Naive thymus-derived CD8-positive, alpha-beta T cell (primary cell): ENCODE results near the gene AGO3. TPM values are rescaled to one million over a fixed set of nuclear protein-coding genes. Genes with fewer than 3 reads are reported as not detected.

Experiments
- ATAC-seq, 2 donors: fragments of 150-1000 bp; cut with Tn5 transposase in 1 of 2; sonication (Bioruptor Pico), chemical (Tn5 transposase) in 1 of 2; 1 replicate in 1 of 2; 2 replicates in 1 of 2; pipeline ENCODE4 v1.10.0; 2021; ENCODE audit warnings: mild to moderate bottlenecking in 2 of 2, moderate library complexity in 2 of 2
- POLR2A ChIA-PET: fragments of 350-600 bp; sonication (Branson Sonifier 250); formaldehyde crosslinking; loops from one replicate; lab custom pipeline; 2021; ENCODE audit warnings: antibody characterized with exemption; lab: Charles Lee
- DNase-seq, 10 donors: peaks; one replicate each; pipeline versions ENCODE4 v3.0.0 to v3.0.0-alpha.2; 2020 to 2022
- H3K27ac Mint-ChIP-seq, 10 donors: one replicate each; pipeline ENCODE4 v1.8.0; 2020 to 2022; ENCODE audit warnings: mild to moderate bottlenecking in 10 of 10, mixed read lengths in 10 of 10, moderate library complexity in 4 of 10, inconsistent platforms in 1 of 10
- H3K27me3 Mint-ChIP-seq, 5 donors: one replicate each; pipeline ENCODE4 v1.8.0; 2021 to 2022; ENCODE audit warnings: mixed read lengths in 5 of 5
- H3K36me3 Mint-ChIP-seq, 3 donors: one replicate each; pipeline ENCODE4 v1.8.0; 2020 to 2022; ENCODE audit warnings: mixed read lengths in 3 of 3, mild to moderate bottlenecking in 2 of 3, inconsistent platforms in 1 of 3
- H3K4me1 Mint-ChIP-seq, 4 donors: one replicate each; pipeline ENCODE4 v1.8.0; 2021 to 2022; ENCODE audit warnings: mixed read lengths in 4 of 4
- H3K4me3 Mint-ChIP-seq, 10 donors: one replicate each; pipeline ENCODE4 v1.8.0; 2020 to 2022; ENCODE audit warnings: mild to moderate bottlenecking in 10 of 10, mixed read lengths in 10 of 10, moderate library complexity in 6 of 10, inconsistent platforms in 1 of 10
- H3K9me3 Mint-ChIP-seq, 9 donors: one replicate each; pipeline ENCODE4 v1.8.0; 2020 to 2022; ENCODE audit warnings: mixed read lengths in 9 of 9, mild to moderate bottlenecking in 3 of 9, inconsistent platforms in 1 of 9, moderate library complexity in 1 of 9
- polyA plus RNA-seq, 3 donors: library from polyadenylated mRNA; unstranded; fragments of 300-500 nt; fragmentation: Illumina TruSeq; gene quantifications; one replicate each; pipeline ENCODE4 v1.2.3, GENCODE V29; 2021
- total RNA-seq, 8 experiments: library from RNA in 2 of 8; stranded (reverse) in 2 of 8; gene quantifications; one replicate each; pipeline ENCODE4 v1.2.3 and lab custom pipeline; 2021 to 2026

Gene AGO3
- total and polyA plus RNA-seq, 5 experiments from 2014 or later = 5.7 to 40.8 (median 16.8) TPM

DNA sequence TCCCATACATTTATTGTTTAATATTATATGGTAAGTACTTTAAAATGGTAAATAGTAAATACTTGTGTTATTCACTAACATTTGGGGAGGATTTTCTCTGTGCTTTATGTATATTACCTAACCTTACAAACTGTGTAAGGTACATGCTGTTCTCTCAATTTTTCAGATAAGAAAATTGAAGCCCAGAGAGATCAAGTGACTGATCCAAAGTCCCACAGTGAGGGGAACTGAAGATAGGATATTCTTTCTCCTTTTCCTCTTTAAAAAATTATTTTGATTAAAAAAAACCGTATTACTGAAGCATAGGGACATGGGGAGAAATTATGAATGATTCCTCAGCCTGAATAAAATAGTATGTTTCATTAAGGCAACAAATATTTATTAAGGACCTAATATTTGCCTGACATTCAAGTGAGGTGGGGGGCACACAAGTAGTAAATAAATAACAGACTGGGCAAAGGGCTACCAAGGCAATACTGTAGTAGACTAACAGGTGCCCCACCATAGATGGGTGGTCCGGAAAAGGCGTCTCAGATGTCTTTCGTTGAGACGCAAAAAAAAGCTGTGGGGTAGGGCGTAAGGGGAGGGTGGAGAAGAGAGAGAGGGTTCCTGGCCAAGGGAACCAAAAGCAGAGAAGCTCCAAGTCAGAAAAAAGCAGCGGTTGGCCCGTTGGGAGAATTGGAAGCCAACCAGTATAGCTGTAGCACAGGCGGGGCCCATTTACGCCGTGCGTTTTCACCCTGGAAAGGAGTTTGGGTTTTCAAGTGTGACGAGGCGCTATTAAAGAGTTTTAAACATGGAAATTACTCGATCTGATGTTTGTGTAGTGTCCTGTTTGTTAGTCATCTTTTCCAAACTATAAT lies 944 bp upstream of the AGO3 start:
- Mint-ChIP-seq H3K27me3 (no peaks in the 10 kb centered on the region), H3K36me3 (no peaks in the 10 kb centered on the region), H3K9me3 (no peaks in the 10 kb centered on the region), H3K4me3 (peak overlapping the region; percentile 85 to 97 (median 92)), H3K27ac (peak overlapping the region; percentile 94 to 99 (median 98)), H3K4me1 (peaks cover 6 to 37% (median 33%) of the 10 kb centered on the region in 4 donors)
- ATAC-seq (peak; percentile 14 to 18), DNase-seq (peak in 9 of 10 donors; percentile 17 to 70 (median 43))
- POLR2A ChIA-PET = interaction anchor here (1.0 to 4.9 kb wide), 11 partner anchors 8 to 899 kb away, joined by 3 to 34 read pairs (median 5); partner anchors contain the start of genes ADPRS, AGO1 and THRAP3

DNA sequence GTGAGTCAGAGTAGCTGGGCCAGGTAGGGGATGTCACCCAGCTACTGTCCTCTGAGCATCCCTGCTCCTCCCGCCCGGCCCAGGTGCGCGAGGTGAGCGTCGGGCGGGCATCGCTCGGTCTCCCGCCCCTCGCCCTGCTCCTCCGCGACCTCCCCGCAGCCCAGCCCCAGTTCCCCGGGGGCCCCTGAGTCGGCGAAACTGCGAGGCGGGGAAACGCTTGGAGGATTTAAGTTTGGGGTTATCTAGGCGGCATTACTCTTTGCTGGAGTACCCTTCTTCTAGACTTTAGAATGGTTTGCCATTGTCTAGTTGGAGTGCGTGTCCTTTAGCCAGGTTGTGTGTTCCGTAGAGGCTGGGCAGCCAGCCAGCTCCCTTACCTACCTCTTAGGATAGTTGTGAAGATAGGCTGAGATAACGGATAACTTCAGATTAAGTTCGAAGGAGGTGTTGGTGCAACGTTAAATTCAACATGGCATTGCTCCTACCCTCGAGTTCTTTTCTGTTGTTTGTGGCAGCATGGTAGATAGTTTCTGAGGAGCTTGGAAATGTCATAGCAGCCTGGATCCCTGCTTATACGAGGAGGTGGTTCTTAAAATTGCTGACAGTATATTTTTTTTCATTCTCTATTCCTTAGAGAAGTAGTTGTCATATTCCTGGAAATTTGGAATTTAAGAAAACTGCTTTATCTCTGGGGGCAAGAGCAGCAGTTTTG lies 697 bp downstream of the AGO3 start:
- H3K27ac Mint-ChIP-seq = peak overlapping the region; percentile 89 to 98 (median 95)
- H3K36me3 Mint-ChIP-seq = no peaks in the 10 kb centered on the region
- H3K9me3 Mint-ChIP-seq = no peaks in the 10 kb centered on the region
- H3K27me3 Mint-ChIP-seq = no peaks in the 10 kb centered on the region
- POLR2A ChIA-PET = interaction anchor here (0.7 to 4.9 kb wide), 14 partner anchors 9 to 852 kb away, joined by 3 to 34 read pairs (median 4); partner anchors contain the start of genes ADPRS, AGO1, THRAP3 and TRAPPC3
- peak overlapping the region; percentile 86 to 95 (median 92) for H3K4me3 Mint-ChIP-seq
- peaks cover 6 to 47% (median 37%) of the 10 kb centered on the region in 4 donors for H3K4me1 Mint-ChIP-seq
- DNase-seq (peak in 2 of 10 donors; percentile 1 to 3), ATAC-seq (no peak)

DNA sequence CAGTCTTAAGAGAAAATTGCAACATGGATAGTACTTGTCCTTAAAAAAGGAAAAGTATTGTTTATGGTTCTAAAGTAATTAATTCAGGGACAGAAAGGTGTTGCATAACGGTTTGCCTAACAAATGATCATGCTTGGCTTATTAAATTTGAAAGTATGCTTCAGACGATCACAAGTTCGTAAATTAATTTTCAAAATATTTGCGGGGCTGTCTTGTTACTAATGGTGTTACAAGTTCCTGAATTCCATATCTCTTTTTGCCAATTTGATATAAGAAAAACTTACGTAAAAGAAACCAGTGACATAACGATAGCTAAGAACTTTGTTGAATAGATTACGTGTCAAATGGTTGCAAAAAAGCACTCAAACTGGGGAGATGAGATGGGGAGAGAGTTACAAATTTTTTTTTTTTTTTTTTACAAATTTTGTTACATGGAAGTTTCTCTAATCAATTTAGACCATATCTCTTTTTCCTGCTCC lies 1.3 kb downstream of the AGO3 start:
- ATAC-seq = no peak
- peak overlapping the region in 8 of 10 donors; percentile 1 to 97 (median 94) for H3K27ac Mint-ChIP-seq
- peak overlapping the region; percentile 86 to 95 (median 92) for H3K4me3 Mint-ChIP-seq
- no peak for DNase-seq
- POLR2A ChIA-PET = interaction anchor here (1.7 to 4.9 kb wide), 3 partner anchors 10 to 50 kb away, joined by 4 to 34 read pairs (median 13); partner anchors contain the start of gene AGO1
- no peaks in the 10 kb centered on the region for H3K36me3 Mint-ChIP-seq
- no peaks in the 10 kb centered on the region for H3K9me3 Mint-ChIP-seq
- H3K4me1 Mint-ChIP-seq = peaks cover 8 to 49% (median 40%) of the 10 kb centered on the region in 4 donors
- H3K27me3 Mint-ChIP-seq = no peaks in the 10 kb centered on the region

DNA sequence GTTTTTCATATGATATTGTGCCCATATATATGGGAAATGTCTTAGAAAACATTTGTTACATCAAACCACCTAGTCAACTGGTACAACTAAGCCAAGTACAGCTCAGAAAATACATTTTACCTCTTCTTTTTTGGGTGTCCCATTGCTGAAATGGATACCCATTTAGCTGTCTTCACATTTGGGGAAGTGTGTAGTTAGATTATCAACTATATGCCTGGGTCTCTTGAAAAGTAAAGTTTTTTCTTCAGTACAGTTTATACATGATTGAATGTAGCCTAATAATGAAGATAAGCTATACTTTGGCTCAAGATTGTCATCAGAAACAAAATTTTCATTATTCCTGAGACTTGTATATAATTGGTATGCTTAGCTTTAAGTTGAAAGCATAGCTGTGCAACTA lies 2.0 kb downstream of the AGO3 start:
- ATAC-seq (no peak), DNase-seq (no peak)
- peak overlapping the region in 6 of 10 donors; percentile 23 to 94 (median 67) for H3K4me3 Mint-ChIP-seq
- H3K27ac Mint-ChIP-seq = peak overlapping the region in 4 of 10 donors; percentile 35 to 93 (median 58)
- H3K36me3 Mint-ChIP-seq = no peaks in the 10 kb centered on the region
- H3K27me3 Mint-ChIP-seq = no peaks in the 10 kb centered on the region
- POLR2A ChIA-PET = interaction anchor here (0.5 to 4.9 kb wide), 2 partner anchors 50 to 61 kb away, joined by 3 to 34 read pairs; partner anchors contain the start of gene AGO1
- no peaks in the 10 kb centered on the region for H3K9me3 Mint-ChIP-seq
- H3K4me1 Mint-ChIP-seq = peaks cover 8 to 49% (median 40%) of the 10 kb centered on the region in 4 donors

DNA sequence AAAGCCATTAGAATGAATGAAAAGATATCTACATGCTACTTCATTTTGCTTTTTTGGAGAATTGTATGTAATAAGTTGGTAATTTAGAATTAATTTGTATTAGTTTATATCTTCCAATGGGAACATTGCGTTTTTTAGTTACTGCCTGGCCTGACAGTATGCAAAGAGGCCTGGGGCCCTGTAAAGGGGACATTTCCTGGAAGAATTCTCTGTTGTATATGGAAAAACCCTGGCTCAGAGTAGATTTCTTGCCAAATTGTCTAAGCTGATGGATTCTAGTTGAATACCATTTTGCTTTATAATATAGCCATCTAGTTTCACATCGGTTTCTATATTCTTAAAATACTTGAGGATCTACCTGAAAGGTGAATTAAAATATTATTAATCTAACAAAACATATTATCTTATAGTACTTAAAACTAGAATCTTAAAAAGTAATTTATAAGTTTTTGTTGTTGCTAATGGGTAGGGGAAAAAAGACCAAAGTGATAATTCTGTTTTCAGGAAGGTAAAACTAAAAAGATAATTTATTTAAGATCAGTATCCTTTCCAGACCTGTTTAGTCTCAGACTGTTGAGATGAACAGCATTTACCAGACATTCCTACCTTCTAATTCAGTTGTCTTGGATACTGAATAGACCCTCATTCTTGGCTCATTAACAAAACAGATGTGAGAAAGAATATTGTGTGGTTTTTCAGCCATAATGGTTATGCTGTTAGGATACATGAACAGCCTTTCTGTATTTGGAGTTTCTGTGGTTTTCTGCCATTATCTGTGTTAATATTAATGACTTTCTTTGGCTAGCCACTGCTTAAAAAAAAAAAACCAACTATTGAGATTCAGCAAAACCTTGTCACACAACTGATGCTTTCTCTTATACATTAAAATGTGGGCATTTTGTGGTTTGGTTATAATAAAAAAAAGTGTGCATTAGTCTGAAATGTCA lies 4.8 kb downstream of the AGO3 start:
- no peak for ATAC-seq
- Mint-ChIP-seq H3K4me3 (no peak overlapping the region), H3K9me3 (no peaks in the 10 kb centered on the region), H3K27me3 (no peaks in the 10 kb centered on the region), H3K36me3 (peaks cover 0 to 2% (median 0%) of the 10 kb centered on the region in 3 donors), H3K4me1 (peaks cover 9 to 50% (median 36%) of the 10 kb centered on the region in 4 donors), H3K27ac (no peak overlapping the region)
- POLR2A ChIA-PET = no interaction called here
- no peak for DNase-seq

DNA sequence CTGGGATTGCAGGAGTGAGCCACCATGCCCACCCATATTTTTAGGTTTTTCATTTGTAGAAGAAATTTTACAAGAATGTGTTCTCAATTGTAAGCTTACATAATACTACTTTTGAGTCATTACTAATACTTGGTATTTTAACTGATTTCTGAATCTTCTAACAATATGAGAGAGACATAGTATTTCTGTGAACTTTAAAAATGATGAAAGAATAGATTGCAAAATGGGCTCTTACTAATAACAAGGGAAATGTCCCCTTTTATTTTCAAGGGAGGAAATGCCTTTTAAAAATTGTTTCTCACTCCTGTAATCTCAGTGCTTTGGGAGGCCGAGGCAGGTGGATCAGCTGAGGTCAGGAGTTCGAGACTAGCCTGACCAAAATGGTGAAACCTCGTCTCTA lies 5.9 kb downstream of the AGO3 start:
- Mint-ChIP-seq H3K9me3 (no peaks in the 10 kb centered on the region), H3K27ac (peak overlapping the region in 2 of 10 donors; percentile 11 to 36), H3K36me3 (peaks cover 0 to 5% (median 0%) of the 10 kb centered on the region in 3 donors), H3K27me3 (no peaks in the 10 kb centered on the region), H3K4me3 (no peak overlapping the region), H3K4me1 (peaks cover 14 to 56% (median 42%) of the 10 kb centered on the region in 4 donors)
- DNase-seq (no peak), ATAC-seq (no peak)
- POLR2A ChIA-PET = interaction anchor here (1.3 kb wide), 1 partner anchor 54 kb away, joined by 3 read pairs; the partner anchor contains the start of gene AGO1

DNA sequence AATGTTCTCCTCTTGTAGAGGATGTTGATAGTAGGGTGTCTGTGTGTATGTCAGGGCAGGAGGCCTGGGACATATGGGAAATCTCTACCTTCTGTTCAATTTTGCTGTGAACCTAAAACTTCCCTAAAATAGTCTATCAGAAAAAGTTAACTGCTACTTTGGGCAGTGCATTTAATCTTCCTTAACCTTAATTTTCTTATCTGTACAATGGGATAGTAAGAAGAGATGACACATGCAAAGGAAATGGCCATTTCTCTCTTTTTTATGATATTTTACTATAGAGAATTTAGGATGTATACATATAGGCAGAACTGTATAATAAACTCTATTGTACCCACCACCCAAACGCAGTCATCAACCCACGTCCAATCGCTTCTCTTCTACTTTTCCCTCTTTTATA lies 8.6 kb downstream of the AGO3 start:
- no peaks in the 10 kb centered on the region for H3K9me3 Mint-ChIP-seq
- H3K4me3 Mint-ChIP-seq = no peak overlapping the region
- POLR2A ChIA-PET = no interaction called here
- H3K27me3 Mint-ChIP-seq = no peaks in the 10 kb centered on the region
- H3K4me1 Mint-ChIP-seq = peaks cover 15 to 55% (median 39%) of the 10 kb centered on the region in 4 donors
- ATAC-seq = no peak
- no peak overlapping the region for H3K27ac Mint-ChIP-seq
- peaks cover 0 to 5% (median 0%) of the 10 kb centered on the region in 3 donors for H3K36me3 Mint-ChIP-seq
- DNase-seq = no peak

DNA sequence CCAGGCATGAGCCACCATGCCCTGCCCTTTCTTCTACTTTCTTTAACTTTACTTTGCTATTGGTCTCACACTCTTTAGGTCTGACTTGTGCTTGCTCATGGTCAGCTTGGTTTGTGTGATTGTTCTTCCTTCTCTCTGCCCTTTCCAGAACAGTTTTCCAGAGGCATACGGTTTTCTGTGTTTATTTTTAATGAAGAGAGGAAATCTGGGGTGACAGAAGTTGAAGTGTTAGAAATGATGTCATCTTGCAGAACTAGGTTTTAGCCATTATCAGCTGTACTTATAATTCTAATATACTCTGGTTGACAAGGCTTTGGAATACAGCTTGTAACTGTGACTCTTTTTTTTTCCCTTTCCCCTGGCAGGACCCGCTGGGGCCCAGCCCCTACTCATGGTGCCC lies 14.4 kb downstream of the AGO3 start:
- no peak for DNase-seq
- POLR2A ChIA-PET = interaction anchor here (2.0 kb wide), 1 partner anchor 15 kb away, joined by 8 read pairs; the partner anchor contains the start of gene AGO3
- Mint-ChIP-seq H3K9me3 (no peaks in the 10 kb centered on the region), H3K4me3 (no peak overlapping the region), H3K27me3 (no peaks in the 10 kb centered on the region), H3K36me3 (peaks cover 6 to 29% (median 9%) of the 10 kb centered on the region in 3 donors), H3K27ac (peak overlapping the region in 2 of 10 donors; percentile 7 to 23), H3K4me1 (peaks cover 19 to 55% (median 48%) of the 10 kb centered on the region in 4 donors)
- ATAC-seq = no peak

DNA sequence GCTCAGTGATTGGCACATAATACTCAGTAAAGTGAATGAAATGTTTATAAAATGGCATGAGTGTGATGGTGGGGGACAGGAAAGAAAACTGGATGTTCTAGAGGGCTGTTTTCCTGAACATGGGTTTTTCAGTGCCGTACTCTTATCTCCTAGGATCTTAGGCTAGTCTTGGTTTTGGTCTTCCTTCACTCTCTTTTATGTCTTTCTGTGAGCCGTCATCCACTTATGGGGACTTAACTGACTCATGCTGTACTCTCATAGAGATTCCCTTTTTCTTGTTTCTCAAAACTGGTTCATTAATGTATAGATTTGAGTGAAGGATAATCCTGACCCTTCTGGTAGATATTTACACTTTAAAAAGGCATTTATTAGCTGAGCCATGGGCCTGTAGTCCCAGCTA lies 16.6 kb downstream of the AGO3 start:
- peaks cover 7 to 43% (median 29%) of the 10 kb centered on the region in 4 donors for H3K4me1 Mint-ChIP-seq
- peak overlapping the region in 1 of 10 donors; percentile 22 for H3K27ac Mint-ChIP-seq
- ATAC-seq = no peak
- H3K27me3 Mint-ChIP-seq = no peaks in the 10 kb centered on the region
- DNase-seq = no peak
- H3K4me3 Mint-ChIP-seq = no peak overlapping the region
- no peaks in the 10 kb centered on the region for H3K9me3 Mint-ChIP-seq
- POLR2A ChIA-PET = interaction anchor here (0.7 to 1.4 kb wide), 2 partner anchors 16 to 425 kb away, joined by 3 to 4 read pairs; partner anchors contain the start of gene AGO3
- H3K36me3 Mint-ChIP-seq = peaks cover 6 to 35% (median 13%) of the 10 kb centered on the region in 3 donors

DNA sequence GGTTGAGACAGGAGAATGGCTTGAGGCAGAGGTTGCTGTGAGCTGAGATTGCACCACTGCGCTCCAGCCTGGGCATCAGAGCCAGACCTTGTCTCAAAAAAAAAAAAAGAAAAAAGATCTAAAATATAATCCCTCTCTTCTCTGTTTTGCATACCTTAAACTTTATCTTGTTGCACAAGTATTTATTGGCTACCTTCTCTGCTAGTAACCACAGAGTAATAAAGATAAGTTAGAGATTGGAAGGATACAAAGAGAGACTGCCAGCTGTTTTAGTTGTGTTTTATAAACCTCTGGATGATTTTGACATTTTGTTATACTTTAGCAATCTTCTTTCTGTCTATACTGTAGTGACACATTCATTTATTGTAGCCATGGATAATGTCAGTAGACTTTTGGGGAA lies 27.7 kb downstream of the AGO3 start:
- no peaks in the 10 kb centered on the region for H3K27me3 Mint-ChIP-seq
- ATAC-seq = no peak
- DNase-seq = no peak
- POLR2A ChIA-PET = interaction anchor here (1.3 kb wide), 1 partner anchor 27 kb away, joined by 3 read pairs; the partner anchor contains the start of gene AGO3
- peaks cover 2 to 15% (median 11%) of the 10 kb centered on the region in 4 donors for H3K4me1 Mint-ChIP-seq
- H3K9me3 Mint-ChIP-seq = no peaks in the 10 kb centered on the region
- H3K4me3 Mint-ChIP-seq = no peak overlapping the region
- H3K36me3 Mint-ChIP-seq = peaks cover 0 to 24% (median 1%) of the 10 kb centered on the region in 3 donors
- peak overlapping the region in 1 of 10 donors; percentile 7 for H3K27ac Mint-ChIP-seq

DNA sequence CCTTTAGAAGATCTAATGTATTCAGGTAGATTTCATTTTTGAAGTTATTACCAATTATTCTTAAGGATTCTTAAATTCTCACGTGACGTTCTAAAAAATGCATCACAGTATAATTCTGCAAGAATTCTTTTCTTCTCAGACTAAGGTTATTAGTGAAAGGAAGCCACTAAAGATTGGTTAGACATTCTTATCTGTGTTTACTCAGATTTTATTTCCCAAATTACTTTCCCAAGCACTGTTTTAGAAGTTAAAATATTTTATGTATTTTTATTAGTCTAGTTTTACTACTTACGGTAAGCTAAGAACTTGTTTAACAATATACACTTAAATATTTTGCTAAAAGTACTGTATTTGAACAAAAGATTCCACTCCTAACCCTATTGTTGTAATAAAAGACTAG lies 28.4 kb downstream of the AGO3 start:
- peaks cover 2 to 18% (median 10%) of the 10 kb centered on the region in 4 donors for H3K4me1 Mint-ChIP-seq
- ATAC-seq = no peak
- no peak overlapping the region for H3K4me3 Mint-ChIP-seq
- H3K27me3 Mint-ChIP-seq = no peaks in the 10 kb centered on the region
- no peak overlapping the region for H3K27ac Mint-ChIP-seq
- peaks cover 0 to 21% (median 6%) of the 10 kb centered on the region in 3 donors for H3K36me3 Mint-ChIP-seq
- POLR2A ChIA-PET = no interaction called here
- H3K9me3 Mint-ChIP-seq = peaks cover 0 to 2% (median 0%) of the 10 kb centered on the region in 9 donors
- DNase-seq = no peak
